HT1080 (cell line): ENCODE results near the gene EXOC6B. TPM values are rescaled to one million over a fixed set of nuclear protein-coding genes. Genes with fewer than 3 reads are reported as not detected.

Source experiments
- DNase-seq: peaks from one replicate; pipeline ENCODE4 v3.0.0-alpha.2; 2015; ENCODE audit warnings: low read depth
- total RNA-seq: library from RNA; depleted of rRNA; stranded (reverse); fragments of >200 nt; shearing (Covaris generic); gene quantifications from 2 replicates; pipeline ENCODE4 v1.2.3, GENCODE V29; 2014

The EXOC6B gene
- total RNA-seq, 1 experiment from 2014 or later, result 6.8 TPM

DNA sequence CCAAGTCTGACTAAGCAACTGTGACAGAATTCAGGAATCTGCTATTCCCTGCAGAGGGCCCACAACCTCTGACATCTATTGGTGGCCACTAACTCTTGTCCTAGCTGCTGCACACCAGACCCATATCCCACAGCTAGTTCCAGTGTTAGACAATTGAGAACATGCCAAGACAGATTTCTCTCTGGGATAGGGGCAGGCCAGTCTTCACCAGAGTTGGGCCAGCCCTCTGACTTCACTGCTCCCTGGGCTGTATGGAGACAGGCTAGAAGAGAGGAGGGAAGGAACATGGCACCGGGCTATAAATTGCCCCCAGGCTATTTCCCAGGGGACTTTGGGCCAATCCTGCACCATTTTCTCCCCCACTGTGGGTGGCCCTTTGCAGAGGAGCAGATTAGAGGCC is 645.5 kb downstream of the EXOC6B start:
- DNase-seq, result no peak

DNA sequence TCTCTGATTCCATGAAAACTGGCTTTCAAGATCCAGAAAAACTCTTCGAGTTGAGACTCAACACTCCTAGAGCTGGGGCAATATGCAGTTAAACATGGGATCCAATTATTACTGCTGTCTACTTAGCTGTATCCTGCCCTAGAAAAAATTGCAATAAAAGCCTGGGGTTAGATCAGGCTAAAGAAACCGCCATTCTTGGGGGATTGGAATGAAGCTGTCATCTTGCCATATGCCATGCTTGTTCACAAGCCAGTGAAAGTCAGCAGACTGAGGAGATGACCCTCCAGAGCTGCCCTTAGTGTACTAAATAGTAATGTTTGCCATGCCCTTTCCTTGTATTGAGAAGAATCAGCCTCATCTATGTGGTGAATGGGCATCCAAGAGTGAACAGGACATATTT is 647.3 kb downstream of the EXOC6B start:
- no peak for DNase-seq

DNA sequence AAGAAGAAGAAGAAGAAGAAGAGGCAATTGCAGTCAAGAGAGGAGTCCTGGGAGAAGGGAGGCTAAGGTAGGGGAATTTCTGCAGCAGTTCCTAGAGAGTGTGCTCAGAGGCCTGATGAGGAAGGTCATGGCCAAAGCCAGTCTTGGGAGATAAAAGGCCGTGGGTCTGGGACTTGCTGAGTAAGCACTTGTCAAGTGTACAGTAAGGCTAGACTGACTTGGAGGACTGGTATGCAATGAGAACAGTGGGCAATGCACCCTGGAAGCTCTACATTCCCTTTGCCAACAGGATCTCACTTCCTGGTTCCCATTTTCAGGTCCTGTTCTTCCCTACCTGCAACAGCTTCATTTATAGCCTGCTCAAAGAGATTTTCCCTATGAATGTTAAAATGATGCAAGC is 649.6 kb downstream of the EXOC6B start:
- DNase-seq, result no peak

DNA sequence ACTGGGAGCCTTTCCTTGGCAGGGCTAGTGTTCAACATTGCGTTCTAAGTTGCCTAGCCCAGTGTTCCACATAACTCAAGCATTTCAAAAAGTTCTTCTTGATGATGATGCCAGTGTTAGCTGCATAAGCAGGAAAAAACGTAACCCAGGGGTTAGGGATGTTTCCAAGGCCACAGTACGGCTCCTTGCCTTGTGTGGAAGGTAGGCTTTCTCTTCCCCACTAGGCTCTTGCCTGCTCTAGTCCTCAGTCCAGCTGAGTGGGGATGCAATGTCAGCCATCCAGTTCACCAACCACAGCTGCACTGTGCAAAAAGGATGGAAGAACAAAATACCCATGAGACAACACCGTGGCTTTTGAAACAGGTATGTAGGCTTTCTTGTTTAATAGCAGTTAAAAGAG is 650.2 kb downstream of the EXOC6B start:
- DNase-seq, result no peak

DNA sequence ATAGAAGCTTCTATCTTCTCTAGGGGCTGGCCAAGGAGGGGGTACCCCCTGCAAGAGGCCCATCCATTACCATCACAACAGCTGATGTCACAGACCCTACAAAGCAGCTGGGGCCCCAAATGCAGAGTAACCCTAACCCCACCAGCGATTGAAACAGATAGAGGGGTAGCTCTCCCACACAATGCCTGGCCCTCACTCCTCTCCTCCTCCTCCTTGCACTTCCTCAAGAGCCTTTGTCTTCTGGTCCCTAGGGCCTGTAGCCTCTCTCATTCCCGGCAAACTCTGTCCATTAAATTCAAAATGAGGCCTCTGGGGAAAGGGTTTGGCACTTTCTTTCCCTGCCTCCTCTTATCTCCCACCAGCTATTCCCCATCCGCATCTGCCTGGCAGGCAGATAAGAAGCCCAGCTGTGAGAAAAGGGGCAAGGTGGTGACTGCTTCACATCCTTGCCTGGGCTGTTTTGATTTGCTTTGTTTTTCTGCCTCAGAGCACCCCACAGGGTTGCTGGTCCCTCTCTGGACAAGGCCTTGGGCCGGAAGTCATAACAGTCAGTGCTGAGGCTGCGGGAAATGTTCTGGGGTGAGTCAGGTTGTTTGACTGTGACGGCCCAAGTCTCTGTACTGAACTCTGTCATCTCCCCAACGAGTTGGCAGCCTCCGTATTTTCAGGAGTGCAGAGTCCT is 652.1 kb downstream of the EXOC6B start:
- DNase-seq, result peak; percentile 78

DNA sequence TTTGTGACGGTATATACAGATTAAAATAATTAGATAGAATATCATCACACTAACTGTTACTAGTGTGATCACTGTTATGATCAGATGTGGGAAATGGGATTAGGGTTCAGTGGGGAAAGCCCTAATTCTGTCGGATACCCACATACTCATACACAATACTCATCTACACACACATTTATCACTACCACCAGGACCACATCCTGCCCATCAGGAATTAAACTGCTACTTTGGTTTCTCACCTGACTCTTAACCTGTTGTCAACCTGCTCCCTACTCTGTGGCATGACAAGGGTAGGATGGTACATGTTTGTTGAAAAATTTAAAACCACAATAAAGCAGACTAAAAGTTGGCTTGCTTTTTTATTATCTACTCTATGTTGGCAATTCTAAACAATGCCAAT is 653.4 kb downstream of the EXOC6B start:
- DNase-seq, result no peak

DNA sequence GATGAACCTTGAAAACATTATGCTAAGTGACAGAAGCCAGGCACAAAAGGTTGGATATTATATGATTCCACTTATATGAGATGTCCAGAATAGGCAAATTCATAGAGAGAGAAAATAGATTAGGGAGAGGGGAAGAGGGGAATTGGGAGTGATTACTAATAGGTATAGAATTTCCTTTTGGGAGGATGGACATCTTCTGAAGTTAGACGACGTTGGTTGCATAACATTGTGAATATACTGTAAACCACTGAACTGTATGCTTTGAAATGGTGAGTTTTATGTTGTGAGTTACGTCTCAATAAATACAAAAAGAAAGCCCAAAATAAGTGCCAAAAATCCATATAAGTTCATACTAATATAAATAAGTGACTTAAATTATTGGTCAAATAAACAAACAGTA is 659.6 kb downstream of the EXOC6B start:
- no peak for DNase-seq

DNA sequence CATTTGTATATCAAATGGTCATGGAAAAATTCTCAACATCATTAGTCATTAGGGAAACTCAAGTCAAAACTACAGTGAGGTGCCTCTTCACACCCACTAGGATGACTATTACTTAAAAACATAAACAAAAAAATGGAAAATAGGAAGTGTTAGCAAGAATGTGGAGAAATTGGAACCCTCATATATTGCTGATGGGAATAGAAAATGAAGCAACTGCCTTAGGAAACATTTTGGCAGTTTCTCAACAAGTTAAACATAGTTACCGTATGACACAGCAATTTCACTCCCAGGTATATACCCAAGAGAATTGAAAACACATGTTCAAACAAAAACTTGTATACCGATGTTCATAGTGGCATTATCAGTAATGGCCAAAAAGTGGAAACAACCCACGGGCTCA is 660.0 kb downstream of the EXOC6B start:
- DNase-seq, result no peak

DNA sequence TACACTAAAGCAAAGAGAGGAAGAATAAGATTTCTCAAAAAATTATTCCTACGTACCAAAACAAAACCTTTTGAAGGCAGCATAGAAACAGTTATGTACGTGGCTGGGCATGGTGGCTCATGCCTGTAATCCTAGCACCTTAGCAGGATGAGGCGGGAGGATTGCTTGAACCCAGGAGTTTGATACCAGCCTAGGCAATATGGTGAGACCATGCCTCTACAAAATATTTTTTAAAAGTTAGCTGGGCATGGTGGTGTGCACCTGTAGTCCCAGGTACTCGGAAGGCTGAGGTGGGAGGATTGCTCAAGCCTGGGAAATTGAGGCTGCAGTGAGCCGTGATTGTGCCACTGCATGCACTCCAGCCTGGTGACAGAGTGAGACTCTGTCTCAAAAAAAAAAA is 663.3 kb downstream of the EXOC6B start:
- DNase-seq, result no peak

DNA sequence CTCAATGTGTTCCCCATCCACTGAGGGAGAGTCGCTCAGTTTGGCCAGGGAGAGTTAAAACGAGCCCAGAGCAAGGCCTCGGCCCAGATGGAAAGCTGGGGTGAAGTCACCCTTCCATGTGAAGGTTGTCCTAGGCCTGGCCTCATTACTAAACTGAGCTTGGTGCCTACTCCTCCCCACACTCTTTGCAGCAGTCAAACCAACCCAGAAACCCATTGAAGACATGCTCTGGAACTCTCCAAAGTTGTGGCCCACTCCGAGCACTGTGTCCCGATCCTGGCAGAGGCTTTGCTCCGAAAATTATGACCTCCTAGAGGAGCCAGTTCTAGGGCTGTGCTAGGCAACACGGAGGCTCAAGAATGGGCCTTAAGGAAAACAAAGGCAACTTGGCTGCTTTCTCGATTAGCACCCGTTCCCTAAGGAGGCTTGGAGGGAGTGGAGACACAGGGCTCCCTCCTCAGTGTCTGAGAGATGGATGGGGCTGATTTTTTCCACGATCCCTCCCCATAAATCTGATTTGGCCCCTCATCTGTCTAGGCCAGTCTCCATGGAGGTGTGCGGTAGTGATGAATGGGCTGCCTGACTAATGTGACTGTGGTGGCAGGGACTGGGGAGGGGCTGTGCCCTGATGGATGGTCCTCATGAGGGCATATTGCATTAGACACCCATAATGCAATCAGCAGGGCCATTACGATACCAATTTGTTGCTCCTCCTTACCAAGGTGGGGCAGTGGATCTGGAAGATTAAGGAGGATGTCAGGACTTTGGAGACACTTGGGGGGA is 666.4 kb downstream of the EXOC6B start:
- DNase-seq, result no peak

DNA sequence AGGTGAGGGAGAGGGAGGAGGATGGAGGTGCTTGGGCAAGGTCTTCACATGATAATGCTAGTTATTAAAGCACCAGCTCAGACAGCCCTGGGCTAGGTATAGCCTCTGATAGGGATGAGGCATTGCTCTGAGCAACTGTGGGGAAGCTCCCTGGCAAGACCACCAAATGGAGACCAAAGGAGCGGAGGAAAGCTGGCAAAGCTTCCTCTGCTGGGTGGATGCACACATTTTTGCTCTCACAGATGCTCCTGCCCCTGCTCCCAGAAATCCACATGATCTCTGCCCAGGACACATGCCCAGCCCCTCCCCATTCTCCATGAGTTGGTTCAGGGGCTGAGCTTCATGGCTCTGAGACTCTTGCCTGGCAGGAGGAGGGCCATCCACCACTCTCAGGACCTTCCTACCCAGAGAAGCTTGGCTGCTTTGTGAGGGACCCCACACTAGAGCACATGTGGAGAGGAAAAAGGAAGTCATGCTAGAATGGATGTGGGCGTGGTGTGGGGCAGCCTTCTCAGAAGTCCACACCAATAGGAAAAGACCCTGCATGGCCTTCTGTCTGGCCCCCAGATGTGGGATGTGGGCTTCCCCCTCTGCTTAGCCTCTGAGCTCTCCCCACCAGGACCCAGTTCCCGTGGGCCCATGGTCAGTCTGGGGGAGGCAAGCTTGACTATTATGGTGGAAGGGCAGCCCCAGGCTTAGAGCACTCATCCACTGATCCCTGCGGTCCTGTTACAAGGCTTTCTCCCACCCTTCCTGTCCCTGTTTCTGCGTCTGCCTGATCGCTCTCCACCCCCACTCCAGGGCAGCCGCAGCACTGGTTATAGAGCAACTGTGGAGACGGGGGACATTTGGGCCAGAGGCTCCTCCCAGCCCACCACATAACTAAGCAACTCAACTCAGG is 667.7 kb downstream of the EXOC6B start:
- DNase-seq, result no peak

DNA sequence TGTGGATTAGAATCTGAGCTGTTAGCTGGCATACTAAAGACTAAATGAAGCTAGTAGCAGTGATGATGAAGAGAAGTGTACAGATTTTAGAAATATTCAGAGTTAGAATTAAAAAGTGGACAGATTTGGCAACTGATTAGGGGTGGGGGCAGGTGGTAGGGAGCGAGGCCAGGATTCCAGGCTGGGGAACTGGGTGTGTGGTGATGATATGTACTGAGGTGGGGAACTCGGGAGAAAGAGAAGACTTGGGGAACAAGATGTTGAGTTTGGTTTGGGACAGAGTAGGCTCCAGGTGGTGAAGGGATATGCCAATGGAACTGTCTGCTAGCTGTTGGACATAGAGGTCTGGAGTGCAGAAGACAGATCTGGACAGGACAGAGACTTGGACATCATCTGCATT is 669.0 kb downstream of the EXOC6B start:
- no peak for DNase-seq

DNA sequence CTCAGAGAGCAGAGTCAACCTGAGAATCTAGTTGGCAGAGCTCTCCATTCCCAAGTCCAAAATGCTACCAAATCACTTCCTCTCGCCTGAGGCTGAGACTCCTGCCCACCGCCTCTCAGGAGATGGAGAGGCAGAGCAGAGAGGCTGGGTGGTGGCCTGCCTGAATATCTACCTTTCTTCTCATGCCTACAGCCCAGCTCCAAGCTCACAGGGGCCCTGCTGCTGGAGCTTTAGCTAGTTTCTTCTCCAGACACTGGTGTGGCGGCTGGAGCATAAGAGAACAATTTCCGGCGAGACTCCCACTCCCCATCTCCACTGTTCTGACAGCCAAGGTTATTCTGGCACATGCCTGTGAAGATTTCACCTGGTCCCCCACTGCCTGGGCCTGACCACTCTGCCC is 670.1 kb downstream of the EXOC6B start:
- no peak for DNase-seq

DNA sequence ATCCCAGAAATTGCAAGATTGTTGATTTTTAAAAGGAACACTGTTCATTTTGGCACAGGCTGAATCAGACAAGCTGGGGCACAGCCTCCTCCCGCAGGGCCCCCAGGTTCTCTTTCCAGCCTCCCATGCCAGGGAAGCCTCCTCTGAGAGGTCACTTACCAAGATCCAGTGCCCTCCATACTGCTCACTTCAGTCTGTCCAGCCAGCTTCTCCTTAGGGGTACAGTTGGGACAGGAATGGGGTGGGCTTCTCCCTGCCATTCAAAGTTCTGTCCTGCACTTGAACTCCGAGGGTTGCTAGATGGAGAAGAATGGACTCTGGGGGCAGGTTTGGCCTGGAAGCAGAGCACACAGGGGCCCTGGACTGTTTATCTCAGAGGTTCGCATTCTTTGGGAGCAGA is 670.7 kb downstream of the EXOC6B start:
- DNase-seq, result no peak

DNA sequence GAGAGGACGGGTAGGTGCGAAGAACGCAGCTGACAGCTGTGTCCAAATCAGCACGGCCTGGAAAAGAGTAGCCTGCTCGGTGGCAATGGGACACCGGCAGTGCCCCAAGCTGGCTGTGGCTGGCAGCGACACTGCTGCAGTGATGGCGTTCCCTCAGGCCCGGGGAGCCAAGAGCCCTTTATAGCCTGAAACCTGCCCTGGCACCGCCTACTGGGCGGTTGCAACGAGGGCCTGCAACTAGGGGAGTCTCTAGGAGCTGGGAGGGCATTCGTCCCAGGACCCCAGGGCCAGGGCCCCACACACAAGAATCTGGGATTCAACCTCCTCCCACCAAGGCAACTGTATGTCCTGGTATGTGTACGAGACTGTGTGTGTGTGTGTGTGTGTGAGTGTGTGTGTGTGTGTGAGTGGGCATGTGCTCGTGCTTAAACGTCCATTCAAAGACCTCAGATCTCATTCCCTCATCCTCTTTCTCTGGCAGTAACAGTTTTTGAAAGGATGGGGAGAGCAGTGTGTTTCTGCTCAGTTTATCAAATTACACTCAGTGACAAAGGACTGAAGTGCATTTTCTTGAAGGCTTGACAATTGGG is 671.4 kb downstream of the EXOC6B start:
- DNase-seq, result no peak

DNA sequence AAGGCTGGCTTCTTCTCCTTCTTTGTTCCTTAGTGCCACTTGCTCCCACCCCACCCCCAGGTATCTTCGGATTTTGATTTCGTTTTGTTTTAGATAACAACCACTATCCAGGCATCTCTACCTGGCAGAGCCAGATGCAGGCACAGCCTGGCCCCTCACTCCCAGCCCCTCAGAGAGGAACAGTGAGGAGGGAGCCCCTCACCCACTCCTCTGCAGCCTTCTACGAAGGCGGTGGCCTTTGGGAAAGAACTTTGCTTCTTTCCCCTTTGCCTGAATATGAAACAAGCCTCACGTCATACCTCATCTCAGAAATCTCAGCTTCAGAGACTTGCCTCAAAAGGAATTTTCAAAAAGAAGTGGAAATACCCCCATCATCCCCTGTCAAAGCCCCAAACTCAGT is 671.9 kb downstream of the EXOC6B start:
- no peak for DNase-seq

DNA sequence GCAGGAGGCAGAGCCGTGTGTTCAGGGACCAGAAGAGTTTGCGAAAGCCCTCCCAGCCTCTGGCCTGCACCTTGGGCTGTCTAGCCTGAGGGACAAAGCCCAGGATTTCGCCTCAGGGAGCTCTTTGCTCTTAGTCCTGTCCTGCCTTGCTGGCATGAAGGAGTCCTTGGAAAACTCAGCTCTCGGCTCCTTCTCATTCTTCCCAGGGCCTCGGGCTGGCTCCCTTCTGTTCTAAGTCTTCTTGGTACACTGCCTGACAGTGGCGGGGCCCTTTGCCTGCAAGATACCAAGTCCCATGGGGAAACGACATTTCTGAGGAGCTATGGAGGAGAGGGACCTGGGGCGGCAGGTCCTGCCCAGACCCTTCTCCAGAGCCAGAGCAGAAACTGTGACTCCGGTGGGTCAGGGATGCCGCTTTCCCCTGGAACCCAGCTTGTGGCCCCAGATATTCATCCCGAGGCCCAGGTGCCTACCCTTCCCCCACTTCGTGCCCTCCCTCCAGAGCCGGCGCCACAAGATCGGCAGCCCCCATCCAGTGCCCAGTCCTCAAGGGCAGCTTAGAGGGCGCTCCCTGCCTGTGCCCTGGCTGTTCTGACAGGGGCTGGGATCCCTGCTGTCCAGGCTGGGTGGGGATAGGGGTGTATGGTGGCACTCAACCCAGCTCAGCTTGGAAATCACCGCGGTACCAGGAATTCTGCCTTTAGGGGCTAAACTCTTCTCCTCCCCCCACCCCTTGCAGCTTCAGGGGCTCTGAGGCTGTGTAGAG is 672.6 kb downstream of the EXOC6B start:
- no peak for DNase-seq

DNA sequence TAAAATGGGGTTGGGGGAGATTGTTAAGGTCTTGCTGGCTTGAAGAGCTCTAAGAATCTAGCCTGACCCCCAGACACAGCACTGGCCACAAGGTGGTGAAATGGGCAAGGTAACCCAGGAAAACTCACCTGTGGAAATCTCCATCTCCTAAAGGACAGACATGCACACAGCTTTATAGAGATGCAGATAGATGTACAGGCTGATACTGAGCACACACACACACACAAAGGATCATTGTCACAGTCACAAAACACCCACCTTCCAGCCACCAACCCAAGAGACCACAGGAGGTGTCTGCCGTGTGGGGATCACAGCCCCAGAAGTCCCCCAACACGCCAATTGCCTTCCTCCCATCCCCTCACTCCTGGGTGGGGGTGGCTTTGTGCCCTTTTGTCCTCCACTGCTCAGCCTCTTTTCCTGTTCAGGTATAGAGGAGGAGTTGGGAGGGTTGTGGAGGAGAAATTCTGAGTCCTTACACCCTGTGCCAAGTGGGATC is 674.9 kb downstream of the EXOC6B start:
- DNase-seq, result no peak

DNA sequence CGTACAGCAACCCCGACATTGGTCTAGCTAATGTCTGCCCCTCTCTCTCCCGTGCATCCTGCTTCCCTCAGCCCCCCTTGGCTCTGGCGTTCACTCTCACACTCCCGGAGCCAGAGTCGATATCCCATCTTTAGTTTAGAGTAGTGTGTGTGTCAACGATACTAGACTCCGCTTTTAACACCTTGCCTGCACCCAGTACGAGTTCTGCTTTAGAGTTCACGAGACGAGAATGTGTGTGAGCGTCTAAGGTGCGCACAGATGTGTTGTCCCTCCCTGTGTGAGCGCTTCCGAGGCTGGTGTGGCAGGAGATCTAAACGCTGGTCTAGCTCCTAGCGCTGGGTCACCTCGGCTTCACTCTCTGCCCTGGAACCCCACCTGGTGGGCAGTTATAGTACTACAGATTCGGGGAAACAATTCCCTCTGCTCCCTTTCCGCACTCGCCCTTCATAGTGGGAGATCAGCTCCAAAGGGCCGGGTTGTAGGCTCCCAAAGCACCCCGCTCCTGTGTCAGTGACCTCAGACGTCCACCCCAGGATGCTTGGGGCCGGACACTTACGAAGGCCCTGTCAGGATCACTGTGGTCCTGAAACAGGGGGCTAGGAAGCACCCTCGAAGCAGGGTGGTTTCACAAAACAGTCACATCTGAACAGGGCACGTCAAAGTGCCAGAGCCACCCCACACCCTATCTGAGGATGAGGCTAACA is 675.5 kb downstream of the EXOC6B start:
- DNase-seq, result peak; percentile 69

DNA sequence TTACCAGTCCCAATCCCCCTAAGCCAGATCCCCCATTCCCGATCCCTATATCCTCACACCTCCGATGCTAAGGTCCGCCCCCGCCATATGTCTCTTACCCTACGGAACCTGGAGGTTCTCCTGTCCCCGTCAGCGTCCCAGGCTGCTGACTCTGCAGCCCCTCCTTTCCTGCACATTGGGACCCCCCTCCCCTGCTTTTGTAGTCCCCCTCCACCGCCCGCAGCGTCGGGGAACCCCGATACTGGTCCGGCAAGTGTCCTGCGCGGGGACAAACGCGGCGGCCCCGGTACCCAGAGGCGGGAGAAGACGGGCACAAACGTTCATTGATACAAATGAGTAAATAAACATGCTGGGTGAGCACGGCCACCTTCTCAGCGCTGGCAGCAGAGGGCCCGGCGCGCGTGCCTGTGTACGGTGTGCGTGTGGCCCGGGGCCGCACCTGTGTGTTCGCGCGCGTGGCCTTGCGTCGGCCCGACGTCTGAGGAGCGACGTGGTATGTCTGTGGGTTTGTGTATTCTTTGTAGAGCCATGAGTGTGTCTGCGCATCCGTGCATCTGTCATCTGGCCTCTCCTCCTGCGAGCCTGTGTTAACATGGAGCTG is 676.2 kb downstream of the EXOC6B start:
- DNase-seq, result no peak
